Measurements from ENCODE around the gene RTN4RL2. TPM values are rescaled to one million over a fixed set of nuclear protein-coding genes. Genes with fewer than 3 reads are reported as not detected.
A peak's percentile ranks its signal among the peaks of the same experiment; 100 is the strongest.

RTN4RL2 gene
- total RNA-seq, 1 donor from 2014 or later: 0.49 TPM

GRCh38 chr11:57481915-57482781 is 21.8 kb downstream of the RTN4RL2 start:
- DNase-seq: no peak

- DNase-seq: no peak
Observed at GRCh38 chr11:57482782-57483561, 22.6 kb downstream of the RTN4RL2 start.

- no peak for DNase-seq
Observed at GRCh38 chr11:57483562-57483918, 23.2 kb downstream of the RTN4RL2 start.

- no peak for DNase-seq
Observed at GRCh38 chr11:57484141-57484710, 23.9 kb downstream of the RTN4RL2 start.

GRCh38 chr11:57485217-57485990 is 25.1 kb downstream of the RTN4RL2 start:
- no peak for DNase-seq

GRCh38 chr11:57487021-57487778 is 26.9 kb downstream of the RTN4RL2 start:
- no peak for DNase-seq

GRCh38 chr11:57487920-57488659 is 27.8 kb downstream of the RTN4RL2 start:
- no peak for DNase-seq

- no peak for DNase-seq
Observed at GRCh38 chr11:57490456-57491248, 30.3 kb downstream of the RTN4RL2 start.

- DNase-seq: peak; percentile 7
Observed at GRCh38 chr11:57491371-57492061, 31.2 kb downstream of the RTN4RL2 start.

- peak; percentile 10 for DNase-seq
Observed at GRCh38 chr11:57493507-57494503, 33.5 kb downstream of the RTN4RL2 start.

- no peak for DNase-seq
Observed at GRCh38 chr11:57496109-57496820, 35.9 kb downstream of the RTN4RL2 start.

GRCh38 chr11:57497303-57498247 is 37.2 kb downstream of the RTN4RL2 start:
- DNase-seq: no peak

- DNase-seq: no peak
Observed at GRCh38 chr11:57498540-57498939, 38.2 kb downstream of the RTN4RL2 start.

- peak; percentile 75 for DNase-seq
Observed at GRCh38 chr11:57499413-57499982, 39.2 kb downstream of the RTN4RL2 start.

GRCh38 chr11:57499983-57500461 is 39.7 kb downstream of the RTN4RL2 start:
- no peak for DNase-seq

GRCh38 chr11:57500515-57500914 is 40.2 kb downstream of the RTN4RL2 start:
- DNase-seq: no peak
